GM19025 (cell line): ENCODE results near the gene LIG1.
"Not testable (repeated sequence)": the region's sequence is repeated elsewhere in the genome, so short reads cannot be mapped to it uniquely, and the experiment has no call there.

Experiments used
- ATAC-seq: cut with Tn5 transposase; IDR thresholded peaks from one replicate; pipeline ENCODE4 v1.9.1; 2021; ENCODE audit warnings: mild to moderate bottlenecking, low read depth, moderate library complexity; ENCODE audit not compliant: unreplicated experiment

Gene LIG1

DNA sequence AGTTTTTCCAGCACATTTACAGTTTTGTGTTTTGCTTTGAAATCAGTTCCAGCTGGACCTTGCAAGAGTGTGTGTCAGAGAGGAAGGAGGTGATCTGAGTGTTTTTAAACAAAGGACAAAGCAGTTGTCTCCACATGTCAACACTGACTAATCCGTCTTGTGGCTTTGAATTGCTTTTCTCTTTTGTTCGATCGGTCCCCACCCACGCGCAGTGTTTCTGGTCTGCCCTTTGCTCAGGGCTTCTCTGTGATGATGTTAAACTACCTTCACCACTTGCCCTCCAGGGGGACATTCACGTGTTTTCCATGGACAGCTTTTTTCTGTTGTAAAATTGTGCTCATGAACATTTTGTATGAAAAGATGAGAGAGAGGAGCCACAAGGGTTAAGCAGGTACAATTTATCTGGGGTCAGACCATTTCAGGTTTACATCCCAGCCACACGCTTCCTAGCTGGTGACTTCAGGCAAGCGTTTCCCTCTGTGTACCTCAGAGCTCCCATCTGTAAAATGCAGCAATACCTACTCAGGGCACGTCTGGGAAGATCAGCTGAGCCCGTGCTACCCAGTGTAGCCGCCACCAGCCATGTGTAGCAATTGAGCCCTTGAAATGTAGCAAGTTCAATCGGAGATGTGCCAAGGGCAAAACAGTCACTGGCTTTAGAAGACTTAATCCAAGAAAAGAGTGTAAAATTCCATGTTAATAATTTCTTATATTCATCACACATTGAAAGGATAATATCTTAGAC, 46.1 kb downstream of the LIG1 start:
- no peak for ATAC-seq

DNA sequence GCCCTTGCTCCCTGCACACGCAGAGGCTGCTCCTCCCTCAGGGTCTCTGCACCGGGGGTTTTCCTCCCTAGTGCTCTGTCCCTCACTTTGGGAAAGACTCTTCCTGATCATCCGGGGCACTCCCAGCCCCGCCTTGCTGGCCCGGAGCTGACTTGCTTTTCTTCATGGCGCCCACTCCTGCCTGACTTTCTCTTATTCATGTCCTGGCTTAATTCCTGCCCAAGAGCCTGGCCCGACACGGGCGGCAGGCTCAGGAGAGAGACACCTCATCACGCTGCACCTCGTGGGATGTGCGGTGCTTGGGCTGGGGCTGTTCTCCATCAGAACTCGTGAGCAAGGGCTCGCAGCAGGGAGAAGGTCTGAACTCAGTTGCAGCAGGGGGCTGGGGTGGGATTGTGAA, 47.7 kb downstream of the LIG1 start:
- ATAC-seq: no peak

DNA sequence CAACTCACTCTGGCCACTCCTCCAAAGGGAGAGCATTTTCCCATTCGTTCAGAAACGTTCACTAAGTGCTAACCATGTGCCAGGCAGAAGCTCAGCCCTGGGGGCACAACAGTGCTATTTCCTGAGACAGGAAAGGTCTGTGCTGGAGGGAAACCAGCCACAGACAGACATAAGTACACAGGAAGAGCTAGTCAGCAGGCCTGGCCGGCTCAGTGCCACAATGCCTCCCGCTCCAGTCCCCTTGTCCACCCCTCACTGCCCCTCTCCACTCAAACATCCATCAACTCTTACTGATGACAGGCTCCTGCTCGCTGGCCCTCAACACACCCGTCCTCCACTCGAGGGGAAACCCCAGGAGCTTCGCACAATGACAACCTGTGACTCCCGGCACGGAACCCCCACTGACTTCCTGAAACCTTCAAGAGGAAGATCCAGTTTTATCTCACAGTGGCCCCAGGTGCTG, 48.2 kb downstream of the LIG1 start:
- no peak for ATAC-seq

DNA sequence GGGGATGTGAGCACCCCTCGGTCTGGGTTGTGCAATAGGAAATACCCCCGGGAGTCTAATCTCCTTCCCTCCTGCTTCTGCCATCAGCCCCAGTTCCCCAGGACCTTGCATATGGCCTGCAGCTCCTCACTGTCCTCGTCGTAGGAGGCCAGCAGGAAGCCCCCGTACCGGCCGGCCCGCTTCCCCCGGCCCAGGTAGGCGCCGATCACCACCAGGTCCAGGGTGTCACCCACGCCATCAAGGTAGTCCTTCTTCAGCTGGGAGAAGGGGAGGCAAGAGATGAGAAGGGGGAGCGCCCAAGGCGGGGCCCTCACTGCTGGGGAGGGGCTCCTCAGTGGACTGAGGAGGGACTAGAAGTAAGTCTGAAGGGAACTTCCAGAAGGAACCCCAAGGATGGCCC, 49.1 kb downstream of the LIG1 start:
- ATAC-seq: no peak

DNA sequence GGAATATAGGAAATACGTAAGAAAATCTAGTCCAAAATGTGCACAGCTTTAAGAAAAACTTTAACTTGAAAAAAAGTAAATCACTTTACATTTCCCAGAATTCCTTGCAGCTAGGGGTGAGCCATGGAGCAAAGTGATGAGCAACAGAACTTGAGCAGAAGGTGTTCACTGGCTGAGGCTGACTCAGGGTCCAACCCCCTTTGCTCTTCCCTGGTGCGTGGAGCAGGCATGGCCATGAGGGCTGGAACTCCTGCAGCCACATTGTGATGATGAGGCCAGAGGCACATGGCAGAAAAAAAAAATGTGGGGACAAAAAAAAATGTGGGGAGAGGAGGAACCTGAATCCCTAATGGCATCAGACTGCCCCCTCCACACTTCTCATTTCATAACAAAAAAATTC, 49.6 kb downstream of the LIG1 start:
- ATAC-seq: no peak

DNA sequence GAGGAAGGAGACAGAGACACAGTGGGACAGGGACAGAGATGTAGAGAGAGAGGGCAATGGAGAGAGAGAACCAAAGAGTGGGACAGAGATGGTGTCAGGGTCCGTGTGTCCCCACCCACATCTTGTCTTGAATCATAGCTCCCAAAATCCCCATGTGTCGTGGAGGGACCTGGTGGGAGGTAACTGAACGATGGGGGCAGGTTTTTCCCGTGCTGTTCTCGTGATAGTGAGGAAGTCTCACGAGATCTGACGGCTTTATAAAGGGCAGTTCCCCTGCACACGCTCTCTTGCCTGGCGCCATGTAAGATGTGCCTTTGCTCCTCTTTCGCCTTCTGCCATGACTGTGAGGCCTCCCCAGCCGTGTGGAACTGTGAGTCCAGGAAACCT, 52.0 kb downstream of the LIG1 start:
- no peak for ATAC-seq

DNA sequence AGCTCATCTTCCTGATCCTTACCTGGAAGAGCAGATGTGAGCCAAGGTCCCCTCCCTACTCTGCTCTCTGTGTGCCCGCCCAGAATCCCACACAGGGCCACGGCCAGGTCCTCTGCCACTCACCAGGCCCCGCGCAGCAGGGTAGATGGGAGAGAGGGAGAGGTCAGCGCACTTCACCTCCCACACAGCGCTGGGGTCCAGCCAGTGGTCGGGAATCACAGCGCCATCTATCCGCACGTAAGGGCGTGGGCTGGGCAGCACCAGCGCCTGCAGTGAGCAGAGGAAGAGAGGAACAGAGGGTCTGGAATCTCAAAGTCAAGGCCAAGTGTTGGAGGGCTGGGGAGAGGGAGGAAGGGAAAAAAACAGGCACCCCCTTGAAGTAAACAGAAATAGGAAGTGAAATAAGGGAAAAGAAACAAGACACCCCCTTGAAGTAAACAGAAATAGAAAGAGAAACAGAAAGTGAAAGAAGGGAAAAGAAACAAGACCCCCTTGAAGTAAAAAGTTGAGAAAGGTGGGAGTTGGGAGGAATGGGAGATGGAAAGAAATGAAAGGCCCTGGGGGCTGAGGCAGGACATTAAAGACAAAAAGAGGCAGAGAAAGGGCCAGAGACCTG, 52.5 kb downstream of the LIG1 start:
- ATAC-seq: no peak

DNA sequence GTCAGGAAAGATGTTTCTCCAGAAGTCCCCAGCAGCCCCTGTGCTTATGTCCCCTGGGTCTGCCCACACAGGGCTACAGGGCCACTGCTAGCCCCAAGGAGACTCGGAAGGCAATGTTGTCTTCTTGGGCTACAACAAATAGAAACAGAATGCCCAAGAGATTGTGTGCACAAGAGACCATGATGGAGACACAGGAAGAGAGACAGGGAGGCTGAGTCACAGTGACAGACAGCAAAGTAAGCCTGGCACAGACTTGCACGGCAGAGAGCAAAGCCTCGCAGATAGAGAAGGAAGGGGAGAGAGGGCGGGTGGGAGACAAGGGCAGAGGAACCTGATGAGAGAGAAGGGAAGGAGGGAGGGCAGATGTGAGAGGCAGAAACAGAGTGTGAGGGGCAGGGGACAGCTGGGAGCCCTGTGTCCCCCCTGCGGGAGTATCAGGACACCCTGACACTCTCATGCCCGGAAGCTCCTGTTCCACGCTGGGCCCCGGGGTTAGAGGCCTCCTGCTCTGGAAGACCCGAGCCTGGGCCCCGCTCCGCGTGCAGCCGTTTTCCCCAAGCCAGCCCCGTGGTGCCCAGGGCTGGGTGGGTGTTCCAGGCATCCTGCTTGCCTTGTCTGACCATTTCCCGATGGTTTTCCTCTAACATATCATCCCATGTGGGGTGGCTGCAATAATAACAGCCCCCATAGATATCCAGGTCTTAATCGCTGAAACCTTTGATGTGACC, 56.8 kb downstream of the LIG1 start:
- no peak for ATAC-seq

DNA sequence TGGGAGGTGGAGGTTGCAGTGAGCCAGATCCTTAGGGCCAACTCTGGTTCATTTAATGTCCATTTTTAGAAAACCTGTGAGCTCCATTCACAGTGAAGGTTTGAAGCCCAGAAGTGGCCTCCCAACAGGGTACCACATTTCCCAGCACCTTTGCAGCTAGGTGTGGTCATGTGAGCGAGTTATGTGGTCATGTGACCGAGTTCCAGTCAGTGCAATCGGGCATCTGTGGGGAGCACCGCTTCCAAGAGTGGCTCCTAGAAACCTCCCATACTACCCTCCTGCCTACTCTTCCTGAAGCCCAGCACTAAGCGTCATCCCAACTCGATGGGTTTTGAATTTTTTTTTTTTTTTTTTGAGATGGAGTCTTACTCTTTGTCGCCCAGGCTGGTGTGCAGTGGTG, 58.9 kb downstream of the LIG1 start:
- no peak for ATAC-seq

DNA sequence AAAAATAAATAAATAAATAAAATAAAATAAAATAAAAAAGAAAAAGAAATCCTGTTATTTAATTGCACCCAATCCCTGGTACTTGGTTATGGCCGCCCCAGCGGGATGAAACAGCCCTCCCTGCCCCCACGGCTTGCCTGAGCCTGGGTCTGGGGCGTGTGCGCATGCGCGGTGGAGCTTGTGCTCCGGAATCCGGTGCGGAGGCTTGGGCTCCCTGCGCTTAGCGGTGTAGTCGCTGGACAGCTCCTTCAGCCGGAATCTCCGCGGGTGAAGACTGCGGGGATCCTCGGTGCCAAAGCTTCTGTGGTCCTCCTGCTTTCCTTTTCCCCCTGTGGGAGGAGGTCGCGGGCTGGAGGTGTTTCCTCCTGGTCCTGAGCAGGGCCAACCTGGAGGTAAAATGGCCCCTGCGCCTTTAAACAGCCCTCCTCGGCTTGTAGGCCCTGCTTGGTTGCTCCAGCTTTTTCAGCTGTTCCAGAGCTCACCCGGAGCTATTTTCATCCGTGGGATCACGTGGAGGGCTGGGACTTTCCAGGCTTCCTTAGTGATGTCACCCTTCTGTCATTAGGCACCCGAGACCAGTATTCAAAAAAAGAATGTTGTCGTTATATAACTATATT, 59.7 kb downstream of the LIG1 start, which contains the start of gene PLA2G4C:
Gene PLA2G4C (minus strand): TSS at position 468 of the 617 bp plus-strand sequence. CDS start 4,288 bp downstream, outside the sequence.
- ATAC-seq: no peak

DNA sequence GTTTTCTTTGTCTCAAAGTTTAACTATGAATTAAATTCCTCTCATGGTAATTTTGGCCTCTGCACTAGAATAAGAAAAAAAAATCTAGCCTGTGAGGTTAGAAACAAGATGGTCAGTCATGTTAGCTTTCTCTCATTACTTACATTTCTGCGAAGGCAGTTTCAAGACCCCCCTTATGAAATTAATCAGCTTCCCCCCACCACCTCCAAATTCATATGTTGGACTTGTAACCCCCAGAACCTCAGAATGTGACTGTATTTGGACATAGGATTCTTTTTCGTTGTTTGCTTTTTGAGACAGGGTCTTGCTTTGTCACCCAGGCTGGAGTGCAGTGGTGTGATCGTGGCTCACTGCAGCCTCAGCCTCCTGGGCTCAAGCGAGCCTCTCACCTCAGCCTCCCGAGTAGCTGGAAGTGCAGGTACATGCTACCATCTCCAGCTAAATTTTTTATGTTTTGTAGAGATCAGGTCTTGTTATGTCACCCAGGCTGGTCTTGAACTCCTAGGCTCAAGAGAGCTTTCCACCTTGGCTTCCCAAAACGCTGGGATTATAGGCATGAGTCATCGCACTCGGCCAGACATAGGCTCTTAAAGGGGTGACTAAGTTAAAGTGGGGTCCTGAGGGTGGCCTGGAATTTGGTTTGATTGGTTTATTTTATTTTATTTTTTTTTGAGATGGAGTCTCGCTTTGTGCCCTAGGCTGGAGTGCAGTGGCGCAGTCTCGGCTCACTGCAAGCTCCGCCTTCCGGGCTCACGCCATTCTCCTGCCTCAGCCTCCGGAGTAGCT, 61.0 kb downstream of the LIG1 start:
- ATAC-seq: no peak

DNA sequence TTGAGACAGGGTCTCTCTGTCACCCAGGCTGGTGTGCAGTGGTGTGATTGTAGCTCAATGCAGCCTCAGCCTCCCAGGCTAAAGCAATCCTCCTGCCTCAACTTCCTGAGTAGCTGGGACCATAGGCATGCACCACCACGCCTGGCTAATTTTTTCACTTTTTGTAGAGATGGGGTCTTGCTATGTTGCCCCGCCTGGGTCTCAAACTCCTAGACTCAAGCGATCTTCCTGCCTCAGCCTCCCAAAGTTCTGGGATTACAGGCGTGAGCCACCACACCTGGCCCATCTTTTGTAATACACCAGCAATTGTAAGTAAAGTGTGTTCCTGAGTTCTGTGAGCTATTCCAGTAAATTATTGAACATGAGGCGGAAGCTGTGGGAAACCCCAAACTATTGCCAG, 66.2 kb downstream of the LIG1 start:
- no peak for ATAC-seq

DNA sequence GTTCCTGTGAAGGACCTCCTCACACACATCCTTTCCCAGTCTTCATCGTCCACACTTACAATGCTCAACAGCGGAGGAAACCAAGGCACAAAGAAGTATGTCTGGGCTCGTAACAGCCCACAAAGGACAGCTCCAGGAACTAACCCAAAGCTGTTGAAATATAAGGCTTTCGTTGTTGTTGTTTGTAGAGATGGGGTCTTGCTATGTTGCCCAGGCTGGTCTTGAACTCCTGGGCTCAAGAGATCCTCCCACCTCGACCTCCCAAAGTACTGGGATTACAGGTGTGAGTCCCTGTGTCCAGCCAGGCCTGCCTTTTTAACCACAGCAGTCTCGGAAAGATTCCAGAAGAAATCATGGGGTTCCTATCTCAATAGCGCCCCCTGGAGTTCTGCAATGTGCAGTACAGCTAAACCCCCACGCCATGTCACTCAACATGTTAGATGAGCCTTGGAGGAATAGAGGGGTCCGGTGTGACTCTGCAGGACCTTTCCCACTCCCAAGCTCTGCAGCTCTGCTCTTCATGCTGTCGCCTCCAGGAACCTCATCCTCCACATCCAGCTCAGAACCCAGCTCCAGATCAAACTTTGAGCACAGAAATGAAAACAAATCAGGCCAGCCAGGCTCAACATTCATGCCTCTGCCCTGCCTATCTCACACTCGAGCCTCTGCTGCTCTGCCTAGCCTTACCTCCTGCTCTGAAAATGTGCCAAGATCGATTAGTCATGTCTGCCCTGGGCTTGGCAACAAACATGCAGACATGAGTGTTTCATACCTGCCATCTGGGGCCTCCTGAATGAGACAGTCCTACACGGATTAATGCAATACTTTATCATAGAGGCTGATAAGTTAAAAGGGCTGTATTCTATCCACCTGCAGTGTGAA, 67.0 kb downstream of the LIG1 start:
- ATAC-seq: no peak

DNA sequence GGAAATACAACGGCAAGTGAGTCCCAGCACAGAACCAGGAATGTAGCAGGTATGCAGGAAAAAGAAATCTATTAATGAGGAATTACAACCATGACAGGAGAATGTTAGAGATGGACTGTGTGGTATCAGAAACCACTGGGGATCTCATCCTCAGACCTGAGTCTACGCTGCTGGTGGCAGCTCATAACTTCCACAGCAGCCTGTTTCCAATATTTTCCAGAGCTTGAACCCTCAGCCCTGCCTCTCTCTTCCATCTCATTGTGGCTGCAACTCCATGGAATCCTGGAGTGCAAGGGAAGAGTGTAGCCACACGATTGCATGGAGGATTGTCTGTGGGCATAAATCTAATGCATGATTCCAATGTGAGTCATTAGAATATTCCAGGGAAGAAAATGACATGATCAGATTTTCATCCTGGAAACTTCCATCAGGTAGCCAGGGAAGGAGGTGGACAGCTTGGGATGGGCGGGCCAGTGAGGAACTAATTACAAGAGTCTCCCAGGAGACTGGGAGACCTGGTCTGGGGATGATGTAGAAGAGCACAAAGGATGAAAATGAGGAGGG, 74.5 kb downstream of the LIG1 start:
- ATAC-seq: no peak

DNA sequence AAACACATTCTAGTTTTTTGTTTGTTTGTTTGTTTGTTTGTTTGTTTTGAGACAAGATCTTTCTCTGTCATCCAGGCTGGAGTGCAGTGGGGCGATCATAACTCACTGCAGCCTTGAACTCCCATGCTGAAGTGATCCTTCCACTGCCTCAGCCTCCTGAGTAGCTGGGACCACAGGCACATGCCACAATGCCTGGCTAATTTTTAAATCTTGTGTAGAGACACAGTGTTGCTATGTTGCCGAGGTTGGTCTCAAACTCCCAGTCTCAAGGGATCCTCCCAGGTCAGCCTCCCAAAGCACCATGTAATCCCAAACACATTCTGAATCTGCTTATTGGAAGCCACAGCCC, 75.3 kb downstream of the LIG1 start:
- ATAC-seq: no peak

DNA sequence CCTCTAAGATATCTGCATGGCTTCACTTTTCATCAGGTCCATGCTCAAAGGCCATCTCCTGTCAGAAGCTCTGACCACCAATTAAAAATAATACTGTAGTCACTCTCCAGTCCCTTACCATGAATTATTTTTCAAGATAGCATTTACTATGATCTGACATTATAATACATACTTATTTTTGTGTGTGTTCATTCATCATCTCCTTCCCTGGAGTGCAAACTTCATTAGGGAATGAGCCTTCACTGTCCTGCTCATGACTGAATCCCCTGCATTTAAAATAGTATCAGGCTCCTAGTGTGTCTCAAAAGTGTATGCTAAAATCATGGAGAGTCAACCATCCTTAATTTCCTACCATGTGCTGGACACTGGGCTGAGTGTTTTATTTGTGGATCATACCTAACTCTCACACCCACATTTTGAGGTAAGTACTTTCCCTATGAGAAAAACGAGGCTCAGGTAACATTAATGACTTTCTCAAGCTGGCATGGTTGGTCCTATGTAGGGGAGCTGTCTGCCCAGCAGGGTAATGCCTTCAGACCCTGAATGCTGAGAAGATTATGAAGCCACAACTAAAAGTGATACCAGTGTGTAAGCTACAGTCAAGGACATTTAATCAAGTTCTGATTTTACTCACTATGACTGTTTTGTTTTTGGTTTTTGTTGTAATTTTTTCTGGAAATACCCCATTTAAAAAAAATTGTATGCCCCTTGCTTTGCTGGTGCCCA, 75.9 kb downstream of the LIG1 start:
- ATAC-seq: no peak

DNA sequence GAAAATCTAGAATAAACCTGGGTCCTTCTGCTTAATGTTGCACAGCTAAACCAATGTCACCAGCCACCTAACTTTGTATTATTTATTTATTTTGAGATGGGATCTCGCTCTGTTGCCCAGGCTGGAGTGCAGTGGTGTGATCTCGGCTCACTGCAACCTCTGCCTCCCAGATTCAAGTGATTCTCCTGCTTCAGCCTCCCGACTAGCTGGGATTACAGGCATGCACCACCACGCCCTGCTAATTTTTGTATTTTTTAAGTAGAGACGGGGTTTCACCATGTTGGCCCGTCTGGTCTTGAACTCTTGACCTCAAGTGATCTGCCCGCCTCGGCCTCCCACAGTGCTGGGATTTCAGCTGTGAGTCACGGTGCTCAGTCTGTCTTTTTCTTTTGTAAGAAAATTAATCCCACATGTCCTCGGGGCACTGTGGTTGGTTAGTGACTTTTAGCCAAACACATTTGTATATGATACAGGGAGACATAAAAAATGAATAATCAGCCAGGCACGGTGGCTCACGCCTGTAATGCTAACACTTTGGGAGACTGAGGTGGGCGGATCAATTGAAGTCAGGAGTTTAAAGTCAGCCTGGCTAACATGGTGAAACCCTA, 78.9 kb downstream of the LIG1 start:
- not testable (repeated sequence) for ATAC-seq

DNA sequence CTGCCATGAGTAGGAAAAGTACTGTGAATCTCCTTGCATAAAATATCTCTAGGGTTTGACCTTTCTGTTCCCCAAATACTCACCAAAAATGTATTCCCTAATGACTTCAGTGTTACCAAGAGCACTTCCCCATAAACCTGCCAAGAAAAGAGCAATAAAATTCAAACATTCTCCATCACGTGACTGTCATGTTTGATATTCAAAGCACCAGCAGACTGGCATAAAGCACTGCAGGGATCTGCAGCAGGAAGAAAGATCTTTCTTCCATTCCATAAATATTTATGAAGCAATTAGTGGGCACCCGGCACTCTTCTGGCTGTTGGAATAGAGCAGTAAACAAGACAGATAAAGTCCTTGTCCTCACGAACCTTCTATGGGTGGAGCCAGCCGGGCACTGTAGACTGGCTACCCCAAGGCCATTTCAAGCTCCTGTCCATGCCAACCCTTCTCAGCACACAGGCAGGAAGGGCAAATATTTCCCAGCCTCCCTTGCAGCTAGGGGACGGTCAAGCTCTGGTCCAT, 79.8 kb downstream of the LIG1 start:
- ATAC-seq: no peak
